Right lobe of liver (tissue), 4 donors: ENCODE results near the gene PTPRM.

Source experiments
- CTCF ChIP-seq, 4 donors: fragments of 200-600 bp in 3 of 4; fragments of 450-650 bp in 1 of 4; IDR thresholded peaks; one replicate each; pipeline versions ENCODE4 v1.5.1 to v1.8.0; 2016 to 2022; ENCODE audit warnings: antibody characterized with exemption in 4 of 4, mild to moderate bottlenecking in 2 of 4
- POLR2A ChIP-seq: fragments of 450-650 bp; IDR thresholded peaks from one replicate; pipeline ENCODE4 v1.6.1; 2017; ENCODE audit warnings: antibody characterized with exemption, mild to moderate bottlenecking
- donor health status: DM: no; HTN: no; CAD: no.
- donor health status: DM: no; HTN: no; CAD: no.
- donor health status: DM: no; HTN: yes; CAD: no.

GRCh38 chr18:8163286-8163959 lies 596.3 kb downstream of the PTPRM start:
- no peak for TF ChIP-seq CTCF (IDR thresholded peaks at IDR 0.05)
- no peak for TF ChIP-seq POLR2A
